AG04449 (cell line): ENCODE measurements around the gene ROBO2.

ENCODE experiments used
- CTCF ChIA-PET: fragments of 350-600 bp; formaldehyde crosslinking; extraction: SDS; loops from one replicate; lab custom pipeline; 2021; ENCODE audit warnings: antibody characterized with exemption; lab: Yijun Ruan, JAX
- POLR2A ChIA-PET: fragments of 400-600, 350-600 bp; formaldehyde crosslinking; extraction: SDS; loops from one replicate; lab custom pipeline; 2020; ENCODE audit warnings: antibody characterized with exemption, inconsistent platforms; lab: Yijun Ruan, JAX
- DNase-seq: peaks from one replicate; pipeline ENCODE4 v3.0.0-alpha.2; 2010; ENCODE audit warnings: low read depth, low spot score
- H3K4me3 ChIP-seq: 2 replicates; pipeline ENCODE4 v1.5.1; 2011; ENCODE audit warnings: low read depth, mild to moderate bottlenecking, control low read depth, low read length
- CTCF ChIP-seq: IDR thresholded peaks from one replicate; pipeline ENCODE4 v1.5.1; 2011; ENCODE audit warnings: mild to moderate bottlenecking, moderate library complexity, low read length, control low read depth, inconsistent platforms; ENCODE audit not compliant: insufficient read depth; ENCODE audit errors: missing control alignments

ROBO2 gene

DNA sequence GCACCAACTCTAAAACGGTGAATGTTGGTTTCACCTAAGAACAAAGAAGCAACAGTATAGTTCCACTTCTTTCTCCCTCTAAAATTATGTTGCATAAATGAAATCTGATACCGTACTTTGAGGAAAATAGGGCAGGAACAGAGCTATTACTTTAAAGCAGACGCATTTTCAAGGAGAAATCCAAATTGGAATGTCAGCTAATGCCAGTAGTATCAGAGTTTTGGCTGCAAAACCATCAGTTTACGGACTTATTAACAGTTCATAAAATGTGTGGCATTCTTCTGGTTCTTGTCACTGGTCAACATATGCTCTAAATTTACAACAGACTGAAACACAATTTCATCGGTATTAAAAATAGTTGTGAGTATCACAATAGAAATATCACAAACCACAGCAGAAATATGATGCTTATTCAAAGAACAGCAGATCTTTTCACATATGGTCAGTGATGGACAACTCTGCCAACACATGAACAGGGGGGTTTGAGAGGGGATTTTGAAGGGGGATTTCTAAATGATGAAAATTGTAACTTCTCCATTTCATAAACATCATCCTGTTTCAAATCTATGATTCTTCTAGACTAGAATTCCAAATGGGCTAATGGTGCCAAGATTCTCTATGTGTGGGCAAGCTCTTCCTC is 38.7 kb upstream of the ROBO2 start:
- TF ChIP-seq CTCF: no peak
- no peak overlapping the region for H3K4me3 ChIP-seq
- ChIA-PET POLR2A (no interaction called here), CTCF (no interaction called here)
- no peak for DNase-seq

DNA sequence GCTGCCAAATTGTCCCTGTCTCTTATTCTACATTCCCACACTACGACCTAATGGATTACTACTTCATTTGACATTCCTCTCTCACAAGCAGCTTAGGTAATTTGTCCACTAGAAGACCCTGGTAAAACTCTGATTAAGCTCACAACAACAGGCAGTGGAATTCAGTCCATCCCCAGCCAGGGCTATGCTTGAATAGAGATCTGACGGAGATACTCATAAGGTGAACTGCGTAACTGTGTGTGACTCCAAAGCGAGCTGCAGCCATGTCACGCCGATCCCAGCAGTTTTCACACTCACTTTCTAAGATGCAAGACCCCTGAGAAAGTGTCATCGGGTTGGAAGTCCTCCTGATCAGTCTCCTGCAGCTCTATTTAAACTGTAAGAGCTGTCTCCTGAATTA is 25.7 kb upstream of the ROBO2 start:
- no peak for DNase-seq
- no peak overlapping the region for H3K4me3 ChIP-seq
- ChIA-PET POLR2A (no interaction called here), CTCF (no interaction called here)
- no peak for TF ChIP-seq CTCF

GRCh38 chr3:77025471-77025870 is 14.4 kb upstream of the ROBO2 start:
- DNase-seq: no peak
- H3K4me3 ChIP-seq: no peak overlapping the region
- POLR2A ChIA-PET: no interaction called here
- TF ChIP-seq CTCF: no peak
- CTCF ChIA-PET: interaction anchor here (1.1 kb wide), 1 partner anchor 13 kb away, joined by 6 read pairs; no protein-coding TSS in a partner anchor

DNA sequence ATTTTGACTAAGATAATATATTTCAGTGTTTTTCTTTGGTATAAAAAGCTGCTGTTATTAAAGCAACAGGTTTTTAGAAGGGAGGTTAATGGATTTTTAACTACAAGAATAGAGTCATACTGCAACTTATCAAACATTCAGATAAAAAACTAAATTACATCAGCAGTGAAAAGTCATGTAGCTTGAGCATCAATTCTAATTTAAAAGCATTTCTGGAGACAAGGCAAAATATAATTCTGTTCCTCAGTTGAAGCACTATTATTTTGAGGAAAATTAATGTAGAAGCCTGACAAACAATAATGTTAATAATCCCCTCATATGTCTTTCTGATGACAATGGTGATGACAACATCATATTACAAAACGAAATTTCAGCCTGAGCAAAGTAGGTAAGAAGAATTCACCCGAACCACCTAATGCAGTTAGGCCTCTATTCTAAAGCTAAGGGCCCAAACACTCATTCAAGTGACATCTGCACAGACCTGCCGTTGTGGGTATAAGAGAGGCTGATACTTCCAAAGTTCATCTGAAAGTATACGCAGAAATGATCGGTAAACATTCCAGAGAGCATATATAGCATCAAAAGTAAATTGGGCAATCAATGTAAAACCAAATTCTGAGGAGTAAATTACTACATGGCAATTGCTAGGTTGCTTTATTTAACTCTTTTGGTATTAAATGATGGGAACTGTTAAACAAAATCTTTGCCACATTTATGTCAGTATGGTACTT is 12.8 kb upstream of the ROBO2 start:
- ChIA-PET CTCF (interaction anchor here (0.9 to 1.4 kb wide), 2 partner anchors 10 to 11 kb away, joined by 4 read pairs; no protein-coding TSS in a partner anchor), POLR2A (no interaction called here)
- DNase-seq: no peak
- no peak overlapping the region for H3K4me3 ChIP-seq
- no peak for TF ChIP-seq CTCF

- no peak for DNase-seq
- ChIA-PET POLR2A (no interaction called here), CTCF (interaction anchor here (0.9 kb wide), 1 partner anchor 11 kb away, joined by 3 read pairs; no protein-coding TSS in a partner anchor)
Observed at GRCh38 chr3:77028005-77028404, 11.9 kb upstream of the ROBO2 start.

More at GRCh38 chr3:77028005-77028404, 11.9 kb upstream of the ROBO2 start:
- H3K4me3 ChIP-seq: no peak overlapping the region
- no peak for TF ChIP-seq CTCF
